ENCODE data around the gene RAP1GAP. TPM values are rescaled to one million over a fixed set of nuclear protein-coding genes. Genes with fewer than 3 reads are reported as not detected.

The RAP1GAP gene
- total and polyA plus RNA-seq, 4 donors, result 5.6 to 64.7 (median 28.0) TPM

GRCh38 chr1:21704145-21704544 is 35.0 kb upstream of the RAP1GAP start:
- Histone ChIP-seq H3K9me3 (ENCODE audit: control insufficient read depth in 4 of 4, insufficient read depth in 3 of 4, low read length in 3 of 4) (no peaks in the 10 kb centered on the region), H3K27ac (ENCODE audit: low read depth in 1 of 2, low read length in 1 of 2) (no peak overlapping the region), H3K4me3 (no peak overlapping the region), H3K27me3 (ENCODE audit: control insufficient read depth in 3 of 3, insufficient read depth in 3 of 3, low read length in 2 of 3) (no peaks in the 10 kb centered on the region), H3K9ac (ENCODE audit: insufficient read depth in 1 of 2, low read length in 2 of 2) (no peak overlapping the region), H3K36me3 (ENCODE audit: control insufficient read depth in 4 of 4, insufficient read depth in 4 of 4, low read length in 4 of 4) (peaks cover 20 to 50% (median 33%) of the 10 kb centered on the region in 4 donors), H3K4me1 (ENCODE audit: control insufficient read depth in 5 of 5, insufficient read depth in 5 of 5, low read length in 5 of 5) (peaks cover 0 to 3% (median 0%) of the 10 kb centered on the region in 5 donors)
- DNase-seq (no peak), ATAC-seq (ENCODE audit: insufficient read depth, low FRiP score) (no peak)
- no peak for TF ChIP-seq CTCF (IDR thresholded peaks at IDR 0.05; ENCODE audit: control extremely low read depth, extremely low read depth)
- 88 to 98% methylated on average over 5 of the region's 5 CpGs for WGBS, 2 donors

DNA sequence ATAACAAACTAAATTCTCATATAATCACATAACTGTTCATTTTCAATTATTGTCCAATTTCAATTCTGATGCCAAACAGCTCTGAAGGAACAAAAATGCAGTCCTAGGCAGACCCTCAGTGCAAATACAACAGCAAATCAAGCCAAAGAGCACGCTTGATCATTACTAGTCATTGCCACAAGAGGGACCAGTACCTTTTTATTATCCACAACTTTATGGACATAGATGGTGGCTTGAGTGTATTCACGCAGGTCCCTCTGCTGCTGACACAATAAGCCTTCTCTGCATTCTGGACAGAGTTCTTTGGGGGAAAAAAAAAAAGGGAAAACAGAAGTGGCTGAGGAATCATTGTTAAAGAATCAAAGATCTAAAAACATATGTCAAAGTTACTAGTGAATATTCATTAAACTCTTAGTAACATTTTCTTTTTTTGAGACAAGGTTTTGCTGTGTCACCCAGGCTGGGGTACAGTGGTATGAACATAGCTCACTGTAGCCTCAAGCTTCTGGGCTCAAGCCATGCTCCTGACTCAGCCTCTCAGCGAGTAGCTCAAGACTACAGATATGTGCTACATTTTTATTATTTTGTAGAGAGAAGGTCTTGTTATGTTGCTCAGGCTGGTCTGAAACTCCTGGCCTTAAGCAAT is 34.3 kb upstream of the RAP1GAP start:
- Histone ChIP-seq H3K27me3 (ENCODE audit: control insufficient read depth in 3 of 3, insufficient read depth in 3 of 3, low read length in 2 of 3) (no peaks in the 10 kb centered on the region), H3K27ac (ENCODE audit: low read depth in 1 of 2, low read length in 1 of 2) (no peak overlapping the region), H3K9me3 (ENCODE audit: control insufficient read depth in 4 of 4, insufficient read depth in 3 of 4, low read length in 3 of 4) (no peaks in the 10 kb centered on the region), H3K4me3 (no peak overlapping the region), H3K9ac (ENCODE audit: insufficient read depth in 1 of 2, low read length in 2 of 2) (no peak overlapping the region), H3K36me3 (ENCODE audit: control insufficient read depth in 4 of 4, insufficient read depth in 4 of 4, low read length in 4 of 4) (peaks cover 19 to 50% (median 34%) of the 10 kb centered on the region in 4 donors), H3K4me1 (ENCODE audit: control insufficient read depth in 5 of 5, insufficient read depth in 5 of 5, low read length in 5 of 5) (peaks cover 0 to 3% (median 0%) of the 10 kb centered on the region in 5 donors)
- TF ChIP-seq CTCF (IDR thresholded peaks at IDR 0.05; ENCODE audit: control extremely low read depth, extremely low read depth), result no peak
- no peak for ATAC-seq (ENCODE audit: insufficient read depth, low FRiP score)
- WGBS, 2 donors, result 64 to 79% methylated on average over 3 of the region's 3 CpGs
- peak in 2 of 3 donors; percentile 36 to 37 for DNase-seq

DNA sequence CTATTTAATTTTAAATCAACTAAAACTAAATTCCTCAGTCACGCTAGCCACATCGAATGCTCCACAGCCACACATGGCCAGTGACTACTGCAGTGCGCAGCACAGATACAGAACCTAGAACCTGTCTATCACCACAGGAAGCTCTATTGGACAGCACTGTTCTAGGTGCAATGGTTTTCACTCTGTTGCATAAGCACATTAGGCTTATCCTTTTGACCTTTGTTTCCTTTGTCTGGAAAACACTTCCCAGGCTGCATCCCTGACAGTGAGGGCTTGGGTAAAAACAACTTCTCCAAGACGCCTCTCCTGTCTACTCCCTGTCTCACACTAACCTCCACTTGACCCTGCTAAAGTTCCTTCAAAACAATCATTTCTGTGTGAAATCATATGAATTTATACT is 33.6 kb upstream of the RAP1GAP start:
- H3K9me3 ChIP-seq (ENCODE audit: control insufficient read depth in 4 of 4, insufficient read depth in 3 of 4, low read length in 3 of 4), result no peaks in the 10 kb centered on the region
- TF ChIP-seq CTCF (IDR thresholded peaks at IDR 0.05; ENCODE audit: control extremely low read depth, extremely low read depth), result no peak
- H3K27me3 ChIP-seq (ENCODE audit: control insufficient read depth in 3 of 3, insufficient read depth in 3 of 3, low read length in 2 of 3), result no peaks in the 10 kb centered on the region
- peaks cover 0 to 3% (median 0%) of the 10 kb centered on the region in 5 donors for H3K4me1 ChIP-seq (ENCODE audit: control insufficient read depth in 5 of 5, insufficient read depth in 5 of 5, low read length in 5 of 5)
- 93 to 97% methylated on average over 4 of the region's 4 CpGs for WGBS, 2 donors
- no peak overlapping the region for H3K4me3 ChIP-seq
- no peak overlapping the region for H3K27ac ChIP-seq (ENCODE audit: low read depth in 1 of 2, low read length in 1 of 2)
- DNase-seq (no peak), ATAC-seq (ENCODE audit: insufficient read depth, low FRiP score) (no peak)
- no peak overlapping the region for H3K9ac ChIP-seq (ENCODE audit: insufficient read depth in 1 of 2, low read length in 2 of 2)
- peaks cover 14 to 45% (median 32%) of the 10 kb centered on the region in 4 donors for H3K36me3 ChIP-seq (ENCODE audit: control insufficient read depth in 4 of 4, insufficient read depth in 4 of 4, low read length in 4 of 4)
